ENCODE results near the gene PTDSS2. TPM values are rescaled to one million over a fixed set of nuclear protein-coding genes. Genes with fewer than 3 reads are reported as not detected.

The PTDSS2 gene
- total RNA-seq, 1 donor from 2014 or later = 55.3 TPM

- no peaks in the 10 kb centered on the region for H3K27me3 Mint-ChIP-seq (ENCODE audit: unreplicated experiment)
- H3K4me3 Mint-ChIP-seq (ENCODE audit: unreplicated experiment) = no peak overlapping the region
- peaks cover 37% of the 10 kb centered on the region for H3K36me3 Mint-ChIP-seq (ENCODE audit: unreplicated experiment)
- no peaks in the 10 kb centered on the region for H3K9me3 Mint-ChIP-seq (ENCODE audit: unreplicated experiment)
- DNase-seq (ENCODE audit: extremely low spot score, unreplicated experiment) = no peak
- no peak overlapping the region for H3K27ac Mint-ChIP-seq (ENCODE audit: unreplicated experiment)
- no peaks in the 10 kb centered on the region for H3K4me1 Mint-ChIP-seq (ENCODE audit: unreplicated experiment)
- TF ChIP-seq CTCF (IDR thresholded peaks at IDR 0.05) = no peak
These were observed 44.9 kb downstream of the PTDSS2 start for GRCh38 chr11:494761-495536.

- no peaks in the 10 kb centered on the region for H3K9me3 Mint-ChIP-seq (ENCODE audit: unreplicated experiment)
- no peak overlapping the region for H3K4me3 Mint-ChIP-seq (ENCODE audit: unreplicated experiment)
- no peaks in the 10 kb centered on the region for H3K27me3 Mint-ChIP-seq (ENCODE audit: unreplicated experiment)
- H3K36me3 Mint-ChIP-seq (ENCODE audit: unreplicated experiment) = peaks cover 37% of the 10 kb centered on the region
- TF ChIP-seq CTCF (IDR thresholded peaks at IDR 0.05) = no peak
- H3K27ac Mint-ChIP-seq (ENCODE audit: unreplicated experiment) = no peak overlapping the region
- DNase-seq (ENCODE audit: extremely low spot score, unreplicated experiment) = no peak
- H3K4me1 Mint-ChIP-seq (ENCODE audit: unreplicated experiment) = no peaks in the 10 kb centered on the region
These were observed 45.5 kb downstream of the PTDSS2 start for GRCh38 chr11:495537-495931.

GRCh38 chr11:496834-497564 lies 46.9 kb downstream of the PTDSS2 start:
- Mint-ChIP-seq H3K36me3 (ENCODE audit: unreplicated experiment) (peaks cover 44% of the 10 kb centered on the region), H3K27ac (ENCODE audit: unreplicated experiment) (no peak overlapping the region), H3K27me3 (ENCODE audit: unreplicated experiment) (no peaks in the 10 kb centered on the region), H3K9me3 (ENCODE audit: unreplicated experiment) (no peaks in the 10 kb centered on the region), H3K4me1 (ENCODE audit: unreplicated experiment) (no peaks in the 10 kb centered on the region), H3K4me3 (ENCODE audit: unreplicated experiment) (no peak overlapping the region)
- no peak for TF ChIP-seq CTCF (IDR thresholded peaks at IDR 0.05)
- no peak for DNase-seq (ENCODE audit: extremely low spot score, unreplicated experiment)

- no peaks in the 10 kb centered on the region for H3K27me3 Mint-ChIP-seq (ENCODE audit: unreplicated experiment)
- DNase-seq (ENCODE audit: extremely low spot score, unreplicated experiment) = no peak
- H3K27ac Mint-ChIP-seq (ENCODE audit: unreplicated experiment) = peak overlapping the region; percentile 42
These were observed 47.7 kb downstream of the PTDSS2 start for GRCh38 chr11:497565-498296.

More at GRCh38 chr11:497565-498296, 47.7 kb downstream of the PTDSS2 start:
- H3K4me1 Mint-ChIP-seq (ENCODE audit: unreplicated experiment) = no peaks in the 10 kb centered on the region
- no peak for TF ChIP-seq CTCF (IDR thresholded peaks at IDR 0.05)
- no peak overlapping the region for H3K4me3 Mint-ChIP-seq (ENCODE audit: unreplicated experiment)
- H3K36me3 Mint-ChIP-seq (ENCODE audit: unreplicated experiment) = peaks cover 41% of the 10 kb centered on the region
- H3K9me3 Mint-ChIP-seq (ENCODE audit: unreplicated experiment) = no peaks in the 10 kb centered on the region

Data from osteocyte (in vitro differentiated cells).